Ovary (tissue), 9 donors: Measurements from ENCODE around the gene DNAH17. TPM values are rescaled to one million over a fixed set of nuclear protein-coding genes. Genes with fewer than 3 reads are reported as not detected.

Source experiments
- DNase-seq, 5 donors: peaks; one replicate each; pipeline ENCODE4 v3.0.0-alpha.2; 2019 to 2020
- H3K27ac ChIP-seq, 2 donors: fragments of 200-600 bp; one replicate each; pipeline versions ENCODE4 v1.5.1 to v1.8.0; 2019 to 2022
- H3K27me3 ChIP-seq: fragments of 200-600 bp; one replicate; pipeline ENCODE4 v1.8.0; 2022
- H3K36me3 ChIP-seq: fragments of 200-600 bp; sonication (generic); one replicate; pipeline ENCODE4 v1.5.1; 2019
- H3K4me1 ChIP-seq: one replicate; pipeline ENCODE4 v1.8.1; 2013; ENCODE audit warnings: mild to moderate bottlenecking, moderate library complexity; ENCODE audit not compliant: insufficient read depth
- H3K4me3 ChIP-seq: fragments of 200-600 bp; sonication (generic); one replicate; pipeline ENCODE4 v1.5.1; 2017
- H3K9me3 ChIP-seq, 2 donors: fragments of 200-600 bp in 1 of 2; sonication (generic) in 1 of 2; one replicate each; pipeline versions ENCODE4 v1.5.1 to v1.8.1; 2013 to 2019; ENCODE audit warnings: mild to moderate bottlenecking in 1 of 2, moderate library complexity in 1 of 2
- EP300 ChIP-seq: sonication (generic); formaldehyde crosslinking; IDR thresholded peaks from one replicate; pipeline ENCODE4 v1.6.1; 2017; ENCODE audit warnings: antibody characterized with exemption
- POLR2A ChIP-seq: fragments of 450-650 bp; IDR thresholded peaks from one replicate; pipeline ENCODE4 v1.6.1; 2017; ENCODE audit warnings: antibody characterized with exemption, mild to moderate bottlenecking, moderate library complexity
- WGBS, 3 donors: extraction: QIAGEN DNeasy Blood & Tissue Kit in 1 of 3; methylation state at CpG; one replicate each; pipeline versions ENCODE4 v1.1.5 to v1.1.7; 2013 to 2017; 5-methylcytosine and 5-hydroxymethylcytosine counted together
- intact Hi-C, 4 donors: fragments of 100-400 bp; cut with DNase I; formaldehyde crosslinking; loops; one replicate each; pipeline versions ENCODE4 v1.11.0 to v1.15.1; 2022 to 2023
- polyA plus RNA-seq, 2 donors: library from polyadenylated mRNA; stranded (reverse); fragments of 200-250 nt in 1 of 2; fragments of 350-450 nt in 1 of 2; fragmentation: Illumina TruSeq in 1 of 2; extraction: RNeasy Lipid Tissue Mini Kit (QIAGEN cat#74804) in 1 of 2; gene quantifications; one replicate each; pipeline ENCODE4 v1.2.3, GENCODE V29; 2013 to 2014
- total RNA-seq, 7 donors: library from RNA; depleted of rRNA in 2 of 7; stranded (reverse); fragments of >200 nt in 2 of 7; fragmentation: NEBNext Ultra II Directional in 3 of 7; extraction: Animal tissue kit (Norgen Biotek cat#: 25700) in 3 of 7; gene quantifications; one replicate each; pipeline versions ENCODE4 v1.1.0 to v1.2.4, GENCODE V29; 2016 to 2023
- TF ChIP-seq, protein P1 (sequence below), 3 donors: fragments of 450-650 bp in 2 of 3; fragments of 200-600 bp in 1 of 3; IDR thresholded peaks; one replicate each; pipeline versions ENCODE4 v1.5.1 to v1.8.0; 2016 to 2022; ENCODE audit warnings: antibody characterized with exemption in 3 of 3, mild to moderate bottlenecking in 1 of 3
- donor health status: DM: no; HTN: no; CAD: no; lungs with moderate emphysema.
- donor health status: DM: no; HTN: no; CAD: no.
- donor health status: Bipolar disorder and iron deficiency.
- donor health status: DM: yes; HTN: yes; CAD: no.
- donor health status: DM: no; HTN: no; CAD: no.
- donor health status: DM: yes; HTN: yes; CAD: no.

The DNAH17 gene
- total and polyA plus RNA-seq, 9 donors: 0.07 to 0.25 (median 0.12) TPM; not detected in 6

DNA sequence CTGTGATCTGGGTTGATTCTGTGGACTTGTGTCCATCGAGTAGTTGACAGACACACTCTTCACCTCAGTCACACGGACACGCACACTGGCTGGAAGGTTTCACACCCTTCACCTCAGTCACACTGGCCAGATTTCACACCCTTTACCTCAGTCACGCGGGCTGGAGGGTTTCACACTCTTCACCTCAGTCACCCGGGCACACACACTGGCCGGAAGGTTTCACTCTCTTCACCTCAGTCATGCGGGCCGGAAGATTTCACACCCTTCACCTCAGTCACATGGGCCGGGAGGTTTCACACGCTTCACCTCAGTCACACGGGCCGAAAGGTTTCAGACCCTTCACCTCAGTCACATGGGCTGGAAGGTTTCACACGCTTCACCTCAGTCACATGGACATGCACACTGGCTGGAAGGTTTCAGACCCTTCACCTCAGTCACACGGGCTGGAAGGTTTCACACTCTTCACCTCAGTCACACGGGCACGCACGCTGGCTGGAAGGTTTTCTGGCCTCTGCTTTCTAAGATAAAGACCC is 102.5 kb downstream of the DNAH17 start:
- peaks cover 7% of the 10 kb centered on the region for H3K4me1 ChIP-seq
- H3K27me3 ChIP-seq: no peaks in the 10 kb centered on the region
- TF ChIP-seq EP300 (no peak), POLR2A (no peak)
- TF ChIP-seq, protein P1, sequence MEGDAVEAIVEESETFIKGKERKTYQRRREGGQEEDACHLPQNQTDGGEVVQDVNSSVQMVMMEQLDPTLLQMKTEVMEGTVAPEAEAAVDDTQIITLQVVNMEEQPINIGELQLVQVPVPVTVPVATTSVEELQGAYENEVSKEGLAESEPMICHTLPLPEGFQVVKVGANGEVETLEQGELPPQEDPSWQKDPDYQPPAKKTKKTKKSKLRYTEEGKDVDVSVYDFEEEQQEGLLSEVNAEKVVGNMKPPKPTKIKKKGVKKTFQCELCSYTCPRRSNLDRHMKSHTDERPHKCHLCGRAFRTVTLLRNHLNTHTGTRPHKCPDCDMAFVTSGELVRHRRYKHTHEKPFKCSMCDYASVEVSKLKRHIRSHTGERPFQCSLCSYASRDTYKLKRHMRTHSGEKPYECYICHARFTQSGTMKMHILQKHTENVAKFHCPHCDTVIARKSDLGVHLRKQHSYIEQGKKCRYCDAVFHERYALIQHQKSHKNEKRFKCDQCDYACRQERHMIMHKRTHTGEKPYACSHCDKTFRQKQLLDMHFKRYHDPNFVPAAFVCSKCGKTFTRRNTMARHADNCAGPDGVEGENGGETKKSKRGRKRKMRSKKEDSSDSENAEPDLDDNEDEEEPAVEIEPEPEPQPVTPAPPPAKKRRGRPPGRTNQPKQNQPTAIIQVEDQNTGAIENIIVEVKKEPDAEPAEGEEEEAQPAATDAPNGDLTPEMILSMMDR (IDR thresholded peaks at IDR 0.05): no peak
- intact Hi-C loops: no loop called here
- DNase-seq: no peak
- WGBS, 3 donors: 64 to 85% (median 84%) methylated on average over 16 to 18 of the region's 18 CpGs
- no peaks in the 10 kb centered on the region for H3K9me3 ChIP-seq
- no peaks in the 10 kb centered on the region for H3K36me3 ChIP-seq
- no peak overlapping the region for H3K4me3 ChIP-seq
- no peak overlapping the region for H3K27ac ChIP-seq

DNA sequence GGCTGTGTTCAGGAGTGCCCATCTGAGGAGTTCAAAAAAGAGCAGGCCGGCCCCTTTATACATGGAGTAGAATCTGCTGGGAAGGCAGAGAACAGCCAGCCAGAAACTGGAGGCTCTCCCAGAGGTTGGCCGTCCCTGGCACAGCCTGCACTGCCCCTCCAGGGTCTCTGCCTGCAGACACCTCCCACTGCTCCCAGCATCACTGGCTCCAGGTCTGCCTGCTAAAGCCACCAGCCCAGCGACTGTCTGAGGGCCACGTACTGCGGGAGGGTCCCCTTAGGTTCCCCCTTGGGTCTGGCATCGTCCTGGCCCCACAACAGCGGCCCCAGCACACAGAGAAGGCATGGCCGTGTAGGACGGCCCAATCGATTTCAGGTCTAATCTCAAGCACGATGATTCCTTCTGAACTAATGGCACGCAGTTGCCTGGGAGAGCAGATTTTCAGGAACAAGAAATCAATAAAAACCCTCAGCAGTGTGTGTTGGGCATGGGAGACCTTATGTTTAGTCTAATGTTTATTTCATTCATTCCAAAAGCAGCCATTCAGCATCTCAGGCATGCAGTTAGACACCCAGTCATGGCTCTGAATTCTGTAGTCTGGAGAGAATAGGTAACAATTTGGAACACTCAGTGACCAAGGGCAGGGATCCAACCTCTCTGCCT is 103.1 kb downstream of the DNAH17 start:
- H3K9me3 ChIP-seq: no peaks in the 10 kb centered on the region
- H3K27ac ChIP-seq: no peak overlapping the region
- no peaks in the 10 kb centered on the region for H3K36me3 ChIP-seq
- no peaks in the 10 kb centered on the region for H3K27me3 ChIP-seq
- 84 to 90% (median 84%) methylated on average over 12 of the region's 12 CpGs for WGBS, 3 donors
- TF ChIP-seq EP300 (no peak), POLR2A (no peak)
- TF ChIP-seq, protein P1 (IDR thresholded peaks at IDR 0.05): no peak
- H3K4me3 ChIP-seq: no peak overlapping the region
- intact Hi-C loops: no loop called here
- no peak for DNase-seq
- H3K4me1 ChIP-seq: peaks cover 7% of the 10 kb centered on the region

DNA sequence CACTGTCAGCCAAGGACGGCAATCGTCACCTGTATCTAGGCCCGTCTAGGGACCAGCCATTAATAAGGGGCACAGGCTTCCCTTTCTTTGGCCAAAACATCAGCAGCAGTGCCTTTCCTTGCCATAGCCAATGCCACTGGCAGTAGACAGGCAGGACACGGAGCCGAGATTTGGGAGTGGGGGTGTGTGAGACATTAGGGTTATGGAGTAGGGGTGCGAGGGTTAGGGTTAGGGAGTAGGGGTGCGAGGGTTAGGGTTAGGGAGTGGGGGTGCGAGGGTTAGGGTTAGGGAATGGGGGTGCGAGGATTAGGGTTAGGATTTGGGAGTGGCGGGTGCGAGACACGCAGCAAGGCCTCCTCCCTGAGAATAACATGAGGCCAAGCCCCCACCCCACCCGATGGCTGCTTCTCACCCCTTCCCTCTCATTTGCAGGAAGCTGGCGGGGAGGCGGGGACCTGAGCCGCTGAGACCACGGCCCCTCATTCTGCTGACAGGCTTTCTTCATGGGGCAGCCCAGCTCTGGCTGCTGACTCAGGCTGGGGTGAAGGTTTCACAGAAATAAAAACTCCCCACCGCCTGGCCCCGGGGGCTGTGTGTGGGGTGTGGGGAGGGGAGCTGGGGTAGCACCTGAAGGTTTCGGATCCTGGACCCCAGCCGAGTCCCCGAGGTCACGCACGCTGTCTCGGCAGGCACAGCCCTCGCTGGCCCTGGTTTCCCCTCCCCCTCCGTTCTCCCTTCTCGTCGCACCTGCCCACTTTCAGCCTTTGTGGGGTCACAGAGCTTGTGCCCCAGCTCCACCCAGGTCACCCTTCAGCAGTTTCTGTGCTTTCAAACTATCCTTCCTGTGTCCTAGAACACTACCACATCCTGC is 104.9 kb downstream of the DNAH17 start:
- H3K9me3 ChIP-seq: no peaks in the 10 kb centered on the region
- peak overlapping the region in 1 of 2 donors; percentile 28 for H3K27ac ChIP-seq
- 74 to 83% (median 76%) methylated on average over 29 of the region's 29 CpGs for WGBS, 3 donors
- no peak overlapping the region for H3K4me3 ChIP-seq
- no peaks in the 10 kb centered on the region for H3K36me3 ChIP-seq
- intact Hi-C loops: no loop called here
- peaks cover 7% of the 10 kb centered on the region for H3K4me1 ChIP-seq
- H3K27me3 ChIP-seq: no peaks in the 10 kb centered on the region
- TF ChIP-seq, protein P1 (IDR thresholded peaks at IDR 0.05): no peak
- no peak for TF ChIP-seq EP300
- no peak for TF ChIP-seq POLR2A
- no peak for DNase-seq

DNA sequence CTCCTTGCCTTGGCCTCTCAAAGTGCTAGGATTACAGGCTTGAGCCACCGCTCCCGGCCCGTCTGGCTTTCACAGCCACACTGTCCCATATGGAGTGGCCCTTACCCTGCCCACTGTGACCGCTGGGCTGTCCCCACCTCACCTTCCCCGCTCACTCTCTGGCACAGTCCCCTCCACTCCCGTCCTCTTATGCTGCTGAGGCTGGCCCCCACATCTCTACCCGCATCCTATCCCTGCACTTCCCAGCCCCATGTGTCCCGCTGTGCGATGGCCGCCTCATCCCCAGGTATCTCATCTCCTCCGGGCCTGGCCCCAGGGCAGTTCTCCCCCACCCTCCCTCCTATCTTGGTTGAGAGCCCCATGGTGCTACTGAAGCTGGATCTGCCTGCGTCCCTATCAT is 105.6 kb downstream of the DNAH17 start:
- Histone ChIP-seq H3K27me3 (no peaks in the 10 kb centered on the region), H3K27ac (peak overlapping the region in 1 of 2 donors; percentile 28), H3K4me3 (no peak overlapping the region), H3K9me3 (no peaks in the 10 kb centered on the region), H3K36me3 (no peaks in the 10 kb centered on the region), H3K4me1 (peaks cover 7% of the 10 kb centered on the region)
- no peak for TF ChIP-seq POLR2A
- TF ChIP-seq, protein P1 (IDR thresholded peaks at IDR 0.05): no peak
- TF ChIP-seq EP300: no peak
- 75 to 83% (median 78%) methylated on average over 12 of the region's 12 CpGs for WGBS, 3 donors
- intact Hi-C loops: no loop called here
- DNase-seq: no peak
